Ishikawa (cell line): ENCODE data around the gene BEX3.

Experiments
- CEBPB ChIP-seq: IDR thresholded peaks from 2 replicates; pipeline ENCODE4 v1.6.1; 2012
- CREB1 ChIP-seq: IDR thresholded peaks from 2 replicates; pipeline ENCODE4 v1.6.1; 2012; ENCODE audit warnings: low read depth
- EGR1 ChIP-seq: IDR thresholded peaks from 2 replicates; pipeline ENCODE4 v1.6.1; 2012
- EP300 ChIP-seq: IDR thresholded peaks from 2 replicates; pipeline ENCODE4 v1.6.1; 2012; ENCODE audit warnings: borderline replicate concordance
- FOXM1 ChIP-seq: IDR thresholded peaks from 2 replicates; pipeline ENCODE4 v1.6.1; 2012; ENCODE audit warnings: low read depth, borderline replicate concordance
- TAF1 ChIP-seq: IDR thresholded peaks from 2 replicates; pipeline ENCODE4 v1.6.1; 2012; ENCODE audit warnings: low read depth, mild to moderate bottlenecking
- TCF12 ChIP-seq: IDR thresholded peaks from 2 replicates; pipeline ENCODE4 v1.6.1; 2012; ENCODE audit warnings: low read depth
- YY1 ChIP-seq: IDR thresholded peaks from 2 replicates; pipeline ENCODE4 v1.6.1; 2012; ENCODE audit warnings: low read depth
- ZBTB7A ChIP-seq: IDR thresholded peaks from 2 replicates; pipeline ENCODE4 v1.6.1; 2012; ENCODE audit warnings: low read depth
- TF ChIP-seq, protein P1 (sequence below): IDR thresholded peaks from 2 replicates; pipeline ENCODE4 v1.6.1; 2012; ENCODE audit warnings: low read depth, mild to moderate bottlenecking
- TF ChIP-seq, protein P2 (sequence below): IDR thresholded peaks from 2 replicates; pipeline ENCODE4 v1.6.1; 2012
- TF ChIP-seq, protein P3 (sequence below): IDR thresholded peaks from 2 replicates; pipeline ENCODE4 v1.6.1; 2012

DNA sequence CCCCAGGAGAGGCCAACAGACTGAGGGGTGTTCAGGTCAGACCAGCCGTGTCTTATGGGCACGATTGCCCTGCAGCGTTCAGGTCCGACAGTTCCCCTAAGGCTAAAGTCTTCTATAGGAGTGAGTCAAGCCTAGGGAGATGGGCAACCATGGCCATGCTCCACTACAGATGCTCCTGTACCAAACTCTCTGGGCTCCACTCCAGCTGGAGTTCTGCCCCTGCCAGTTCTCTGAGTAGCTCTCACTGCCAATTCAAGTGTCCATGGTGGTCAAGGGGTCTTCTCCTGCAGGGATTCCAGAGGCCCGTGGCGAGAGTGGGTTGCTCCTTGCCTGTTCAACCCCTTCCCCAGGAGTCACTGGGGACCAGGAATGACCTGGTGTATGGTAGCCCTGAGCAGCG is 38.2 kb downstream of the BEX3 start:
- TF ChIP-seq, protein P1, sequence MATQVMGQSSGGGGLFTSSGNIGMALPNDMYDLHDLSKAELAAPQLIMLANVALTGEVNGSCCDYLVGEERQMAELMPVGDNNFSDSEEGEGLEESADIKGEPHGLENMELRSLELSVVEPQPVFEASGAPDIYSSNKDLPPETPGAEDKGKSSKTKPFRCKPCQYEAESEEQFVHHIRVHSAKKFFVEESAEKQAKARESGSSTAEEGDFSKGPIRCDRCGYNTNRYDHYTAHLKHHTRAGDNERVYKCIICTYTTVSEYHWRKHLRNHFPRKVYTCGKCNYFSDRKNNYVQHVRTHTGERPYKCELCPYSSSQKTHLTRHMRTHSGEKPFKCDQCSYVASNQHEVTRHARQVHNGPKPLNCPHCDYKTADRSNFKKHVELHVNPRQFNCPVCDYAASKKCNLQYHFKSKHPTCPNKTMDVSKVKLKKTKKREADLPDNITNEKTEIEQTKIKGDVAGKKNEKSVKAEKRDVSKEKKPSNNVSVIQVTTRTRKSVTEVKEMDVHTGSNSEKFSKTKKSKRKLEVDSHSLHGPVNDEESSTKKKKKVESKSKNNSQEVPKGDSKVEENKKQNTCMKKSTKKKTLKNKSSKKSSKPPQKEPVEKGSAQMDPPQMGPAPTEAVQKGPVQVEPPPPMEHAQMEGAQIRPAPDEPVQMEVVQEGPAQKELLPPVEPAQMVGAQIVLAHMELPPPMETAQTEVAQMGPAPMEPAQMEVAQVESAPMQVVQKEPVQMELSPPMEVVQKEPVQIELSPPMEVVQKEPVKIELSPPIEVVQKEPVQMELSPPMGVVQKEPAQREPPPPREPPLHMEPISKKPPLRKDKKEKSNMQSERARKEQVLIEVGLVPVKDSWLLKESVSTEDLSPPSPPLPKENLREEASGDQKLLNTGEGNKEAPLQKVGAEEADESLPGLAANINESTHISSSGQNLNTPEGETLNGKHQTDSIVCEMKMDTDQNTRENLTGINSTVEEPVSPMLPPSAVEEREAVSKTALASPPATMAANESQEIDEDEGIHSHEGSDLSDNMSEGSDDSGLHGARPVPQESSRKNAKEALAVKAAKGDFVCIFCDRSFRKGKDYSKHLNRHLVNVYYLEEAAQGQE = no peak
- no peak for TF ChIP-seq YY1
- TF ChIP-seq EP300 = no peak
- TF ChIP-seq, protein P2, sequence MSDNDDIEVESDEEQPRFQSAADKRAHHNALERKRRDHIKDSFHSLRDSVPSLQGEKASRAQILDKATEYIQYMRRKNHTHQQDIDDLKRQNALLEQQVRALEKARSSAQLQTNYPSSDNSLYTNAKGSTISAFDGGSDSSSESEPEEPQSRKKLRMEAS = no peak
- TF ChIP-seq TAF1 = no peak
- no peak for TF ChIP-seq EGR1
- no peak for TF ChIP-seq CREB1
- TF ChIP-seq CEBPB = no peak
- TF ChIP-seq ZBTB7A = no peak
- TF ChIP-seq FOXM1 = no peak
- TF ChIP-seq, protein P3, sequence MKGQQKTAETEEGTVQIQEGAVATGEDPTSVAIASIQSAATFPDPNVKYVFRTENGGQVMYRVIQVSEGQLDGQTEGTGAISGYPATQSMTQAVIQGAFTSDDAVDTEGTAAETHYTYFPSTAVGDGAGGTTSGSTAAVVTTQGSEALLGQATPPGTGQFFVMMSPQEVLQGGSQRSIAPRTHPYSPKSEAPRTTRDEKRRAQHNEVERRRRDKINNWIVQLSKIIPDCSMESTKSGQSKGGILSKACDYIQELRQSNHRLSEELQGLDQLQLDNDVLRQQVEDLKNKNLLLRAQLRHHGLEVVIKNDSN = no peak
- no peak for TF ChIP-seq TCF12
